CD14-positive monocyte (primary cell): Measurements from ENCODE around the gene SLC12A6. TPM values are rescaled to one million over a fixed set of nuclear protein-coding genes. Genes with fewer than 3 reads are reported as not detected.
"Not testable (repeated sequence)": the region's sequence is repeated elsewhere in the genome, so short reads cannot be mapped to it uniquely, and the experiment has no call there.

Source experiments
- DNase-seq, 3 donors: peaks; one replicate each; pipeline ENCODE4 v3.0.0-alpha.2; 2011 to 2022
- H2AFZ ChIP-seq: 2 replicates; pipeline ENCODE4 v1.6.0; 2012; ENCODE audit warnings: mild to moderate bottlenecking, low read depth, low read length, inconsistent platforms; ENCODE audit not compliant: insufficient read depth, poor library complexity, severe bottlenecking
- H3K27ac ChIP-seq, 2 donors: 1 replicate in 1 of 2; 2 replicates in 1 of 2; pipeline ENCODE4 v1.5.1; 2012 to 2013; ENCODE audit warnings: low read length in 2 of 2, control low read depth in 1 of 2, inconsistent platforms in 1 of 2, low read depth in 1 of 2, mild to moderate bottlenecking in 1 of 2
- H3K27me3 ChIP-seq, 2 donors: one replicate each; pipeline versions ENCODE4 v1.6.0 to v1.6.1; 2011 to 2013; ENCODE audit warnings: low read length in 2 of 2; ENCODE audit not compliant: control insufficient read depth in 2 of 2, insufficient read depth in 2 of 2
- H3K36me3 ChIP-seq, 2 donors: replicated peaks in 1 of 2; 1 replicate in 1 of 2; 2 replicates in 1 of 2; pipeline versions ENCODE4 v1.5.1 to v1.6.1; 2012 to 2013; ENCODE audit warnings: low read length in 2 of 2, control low read depth in 1 of 2, inconsistent platforms in 1 of 2, mild to moderate bottlenecking in 1 of 2; ENCODE audit not compliant: insufficient read depth in 2 of 2, control insufficient read depth in 1 of 2
- H3K4me1 ChIP-seq, 2 donors: 1 replicate in 1 of 2; 2 replicates in 1 of 2; pipeline versions ENCODE4 v1.5.1 to v1.6.1; 2012 to 2013; ENCODE audit warnings: low read length in 2 of 2, control low read depth in 1 of 2, inconsistent platforms in 1 of 2, mild to moderate bottlenecking in 1 of 2, moderate library complexity in 1 of 2; ENCODE audit not compliant: insufficient read depth in 2 of 2, control insufficient read depth in 1 of 2
- H3K4me2 ChIP-seq: replicated peaks from 2 replicates; pipeline ENCODE3; 2012; ENCODE audit warnings: low read length, moderate library complexity, mild to moderate bottlenecking; ENCODE audit not compliant: poor library complexity, severe bottlenecking; ENCODE audit errors: extremely low read depth
- H3K4me3 ChIP-seq, 3 experiments: fragments of 200-600 bp in 1 of 3; sonication (generic) in 1 of 3; replicated peaks in 1 of 3; 1 replicate in 2 of 3; 2 replicates in 1 of 3; pipeline ENCODE4 v1.5.1; 2011 to 2013; ENCODE audit warnings: low read length in 3 of 3, mild to moderate bottlenecking in 3 of 3, control low read depth in 2 of 3, low read depth in 2 of 3, inconsistent platforms in 1 of 3, moderate library complexity in 1 of 3
- H3K79me2 ChIP-seq: 2 replicates; pipeline ENCODE4 v1.6.0; 2012; ENCODE audit warnings: mild to moderate bottlenecking, control low read depth, inconsistent platforms, low read length, moderate library complexity; ENCODE audit not compliant: insufficient read depth
- H3K9ac ChIP-seq: 2 replicates; pipeline ENCODE4 v1.6.0; 2017; ENCODE audit warnings: low read length, mild to moderate bottlenecking; ENCODE audit not compliant: insufficient read depth, poor library complexity, severe bottlenecking
- H3K9me3 ChIP-seq, 2 donors: replicated peaks in 1 of 2; 1 replicate in 1 of 2; 2 replicates in 1 of 2; pipeline versions ENCODE4 v1.5.1 to v1.6.1; 2012 to 2013; ENCODE audit warnings: low read length in 2 of 2, control low read depth in 1 of 2; ENCODE audit not compliant: control insufficient read depth in 1 of 2, insufficient read depth in 1 of 2
- H4K20me1 ChIP-seq: 2 replicates; pipeline ENCODE4 v1.6.0; 2012; ENCODE audit warnings: mild to moderate bottlenecking, low read length, control low read depth, moderate library complexity; ENCODE audit not compliant: insufficient read depth
- H3K27ac Mint-ChIP-seq, 7 donors: one replicate each; pipeline ENCODE4 v1.8.0; 2020; ENCODE audit warnings: mild to moderate bottlenecking in 7 of 7, mixed read lengths in 7 of 7, moderate library complexity in 6 of 7, inconsistent platforms in 2 of 7
- H3K27me3 Mint-ChIP-seq, 3 donors: one replicate each; pipeline ENCODE4 v1.8.0; 2021 to 2022; ENCODE audit warnings: low read depth in 3 of 3, mild to moderate bottlenecking in 3 of 3, mixed read lengths in 3 of 3, moderate library complexity in 3 of 3, inconsistent platforms in 1 of 3
- H3K36me3 Mint-ChIP-seq, 2 donors: one replicate each; pipeline ENCODE4 v1.8.0; 2020; ENCODE audit warnings: mixed read lengths in 2 of 2, inconsistent platforms in 1 of 2, mild to moderate bottlenecking in 1 of 2
- H3K4me1 Mint-ChIP-seq: one replicate; pipeline ENCODE4 v1.8.0; 2020; ENCODE audit warnings: mild to moderate bottlenecking, mixed read lengths
- H3K4me3 Mint-ChIP-seq, 2 donors: one replicate each; pipeline ENCODE4 v1.8.0; 2020; ENCODE audit warnings: mild to moderate bottlenecking in 2 of 2, mixed read lengths in 2 of 2, moderate library complexity in 1 of 2
- H3K9me3 Mint-ChIP-seq, 7 donors: one replicate each; pipeline ENCODE4 v1.8.0; 2020 to 2022; ENCODE audit warnings: mixed read lengths in 7 of 7, mild to moderate bottlenecking in 6 of 7, moderate library complexity in 6 of 7, inconsistent platforms in 2 of 7
- whole genome bisulfite sequencing: methylation state at CpG from one replicate; pipeline ENCODE4 v1.1.5; 2013; ENCODE audit warnings: missing lambda C conversion rate; ENCODE audit not compliant: insufficient coverage; 5-methylcytosine and 5-hydroxymethylcytosine counted together
- intact Hi-C, 2 donors: fragments of 100-400 bp; cut with micrococcal nuclease; formaldehyde crosslinking; loops; one replicate each; pipeline versions ENCODE4 v1.15.0 to v1.15.1; 2023
- polyA plus RNA-seq, 3 donors: library from polyadenylated mRNA; depleted of rRNA in 1 of 3; unstranded in 2 of 3; stranded (reverse) in 1 of 3; fragments of 300-500 nt in 2 of 3; fragments of >200 nt in 1 of 3; fragmentation: Illumina TruSeq in 2 of 3; gene quantifications; 1 replicate in 2 of 3; 2 replicates in 1 of 3; pipeline ENCODE4 v1.2.3, GENCODE V29; 2012 to 2021
- TF ChIP-seq, protein P1 (sequence below): fragments of 200-600 bp; IDR thresholded peaks from one replicate; pipeline ENCODE4 v1.8.0; 2022; ENCODE audit warnings: antibody characterized with exemption, mild to moderate bottlenecking

The SLC12A6 gene
- polyA plus RNA-seq, 3 donors = 5.4 to 80.0 (median 8.0) TPM

DNA sequence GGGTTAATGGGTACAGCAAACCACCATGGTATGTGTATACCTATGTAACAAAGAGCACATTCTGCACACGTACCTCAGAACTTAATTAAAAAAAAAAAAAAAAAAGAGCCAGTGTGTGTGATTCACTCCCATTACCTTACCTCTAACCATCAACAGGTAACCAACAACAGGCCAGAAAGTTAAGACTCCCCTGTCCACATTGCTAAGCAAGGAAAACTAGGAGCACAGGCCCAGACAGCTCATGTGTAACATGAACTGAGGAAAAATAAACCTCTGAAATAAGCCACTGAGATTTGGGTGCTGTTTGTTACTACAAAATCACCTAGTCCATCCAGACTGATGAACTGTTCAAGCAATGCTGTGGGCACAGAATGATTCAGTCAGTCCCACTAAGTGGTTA is 133.6 kb downstream of the SLC12A6 start:
- peaks cover 6% of the 10 kb centered on the region for H4K20me1 ChIP-seq
- H3K9ac ChIP-seq = no peak overlapping the region
- H3K4me1 Mint-ChIP-seq = peaks cover 7% of the 10 kb centered on the region
- peaks cover 16 to 28% of the 10 kb centered on the region in 2 donors for H3K36me3 Mint-ChIP-seq
- intact Hi-C loops = no loop called here
- H3K36me3 ChIP-seq = peaks cover 5 to 12% of the 10 kb centered on the region in 2 donors
- H3K27me3 Mint-ChIP-seq = no peaks in the 10 kb centered on the region
- DNase-seq = no peak
- no peaks in the 10 kb centered on the region for H3K9me3 ChIP-seq
- H3K4me1 ChIP-seq = peaks cover 4 to 5% of the 10 kb centered on the region in 2 donors
- TF ChIP-seq, protein P1, sequence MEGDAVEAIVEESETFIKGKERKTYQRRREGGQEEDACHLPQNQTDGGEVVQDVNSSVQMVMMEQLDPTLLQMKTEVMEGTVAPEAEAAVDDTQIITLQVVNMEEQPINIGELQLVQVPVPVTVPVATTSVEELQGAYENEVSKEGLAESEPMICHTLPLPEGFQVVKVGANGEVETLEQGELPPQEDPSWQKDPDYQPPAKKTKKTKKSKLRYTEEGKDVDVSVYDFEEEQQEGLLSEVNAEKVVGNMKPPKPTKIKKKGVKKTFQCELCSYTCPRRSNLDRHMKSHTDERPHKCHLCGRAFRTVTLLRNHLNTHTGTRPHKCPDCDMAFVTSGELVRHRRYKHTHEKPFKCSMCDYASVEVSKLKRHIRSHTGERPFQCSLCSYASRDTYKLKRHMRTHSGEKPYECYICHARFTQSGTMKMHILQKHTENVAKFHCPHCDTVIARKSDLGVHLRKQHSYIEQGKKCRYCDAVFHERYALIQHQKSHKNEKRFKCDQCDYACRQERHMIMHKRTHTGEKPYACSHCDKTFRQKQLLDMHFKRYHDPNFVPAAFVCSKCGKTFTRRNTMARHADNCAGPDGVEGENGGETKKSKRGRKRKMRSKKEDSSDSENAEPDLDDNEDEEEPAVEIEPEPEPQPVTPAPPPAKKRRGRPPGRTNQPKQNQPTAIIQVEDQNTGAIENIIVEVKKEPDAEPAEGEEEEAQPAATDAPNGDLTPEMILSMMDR = no peak
- no peak overlapping the region for H3K27ac ChIP-seq
- no peak overlapping the region for H3K4me3 Mint-ChIP-seq
- H2AFZ ChIP-seq = no peak overlapping the region
- H3K27me3 ChIP-seq = no peaks in the 10 kb centered on the region
- no peak overlapping the region for H3K4me2 ChIP-seq
- H3K4me3 ChIP-seq = no peak overlapping the region
- H3K79me2 ChIP-seq = peaks cover 93% of the 10 kb centered on the region
- H3K9me3 Mint-ChIP-seq = peaks cover 4 to 11% (median 8%) of the 10 kb centered on the region in 7 donors
- no peak overlapping the region for H3K27ac Mint-ChIP-seq
- no CpG with 5 or more reads among the region's 1 CpG for WGBS

GRCh38 chr15:34203305-34203704 is 134.3 kb downstream of the SLC12A6 start:
- H2AFZ ChIP-seq = no peak overlapping the region
- no peak overlapping the region for H3K4me3 Mint-ChIP-seq
- H3K27ac ChIP-seq = no peak overlapping the region
- no peaks in the 10 kb centered on the region for H3K27me3 ChIP-seq
- no peak for DNase-seq
- H3K79me2 ChIP-seq = peaks cover 93% of the 10 kb centered on the region
- H3K27ac Mint-ChIP-seq = no peak overlapping the region
- peaks cover 2% of the 10 kb centered on the region for H3K4me1 Mint-ChIP-seq
- peaks cover 6% of the 10 kb centered on the region for H4K20me1 ChIP-seq
- no peaks in the 10 kb centered on the region for H3K4me1 ChIP-seq
- H3K4me2 ChIP-seq = no peak overlapping the region
- no peak overlapping the region for H3K9ac ChIP-seq
- intact Hi-C loops = no loop called here
- H3K36me3 Mint-ChIP-seq = peaks cover 16 to 28% of the 10 kb centered on the region in 2 donors
- 100% methylated on average over 1 of the region's 1 CpG for WGBS
- TF ChIP-seq, protein P1 = no peak
- H3K4me3 ChIP-seq = no peak overlapping the region
- H3K9me3 ChIP-seq = no peaks in the 10 kb centered on the region
- H3K27me3 Mint-ChIP-seq = peaks cover 0 to 1% (median 0%) of the 10 kb centered on the region in 3 donors
- H3K9me3 Mint-ChIP-seq = peaks cover 4 to 11% (median 8%) of the 10 kb centered on the region in 7 donors
- H3K36me3 ChIP-seq = peaks cover 5 to 12% of the 10 kb centered on the region in 2 donors

- H4K20me1 ChIP-seq, H3K27me3 ChIP-seq, H3K9me3 ChIP-seq, H3K4me1 ChIP-seq, H3K27me3 Mint-ChIP-seq, H2AFZ ChIP-seq, H3K27ac ChIP-seq, DNase-seq, H3K4me2 ChIP-seq, H3K9me3 Mint-ChIP-seq, H3K27ac Mint-ChIP-seq, H3K9ac ChIP-seq, intact Hi-C loops, H3K36me3 ChIP-seq, H3K4me3 ChIP-seq, H3K4me3 Mint-ChIP-seq: not testable (repeated sequence)
- 96% methylated on average over 2 of the region's 7 CpGs for WGBS
- H3K4me1 Mint-ChIP-seq = peaks cover 14% of the 10 kb centered on the region
- H3K36me3 Mint-ChIP-seq = peaks cover 2 to 16% of the 10 kb centered on the region in 2 donors
- peaks cover 82% of the 10 kb centered on the region for H3K79me2 ChIP-seq
These were observed 144.3 kb downstream of the SLC12A6 start for GRCh38 chr15:34193272-34193671.
